ENCODE results near the gene CACNA2D2. TPM values are rescaled to one million over a fixed set of nuclear protein-coding genes. Genes with fewer than 3 reads are reported as not detected.

Gene CACNA2D2
- total and polyA plus RNA-seq, 2 of the 8 experiments (the other 6 are each of a cell fraction or from before 2014, with no cell fraction given) = 14.1 to 25.0 TPM

DNA sequence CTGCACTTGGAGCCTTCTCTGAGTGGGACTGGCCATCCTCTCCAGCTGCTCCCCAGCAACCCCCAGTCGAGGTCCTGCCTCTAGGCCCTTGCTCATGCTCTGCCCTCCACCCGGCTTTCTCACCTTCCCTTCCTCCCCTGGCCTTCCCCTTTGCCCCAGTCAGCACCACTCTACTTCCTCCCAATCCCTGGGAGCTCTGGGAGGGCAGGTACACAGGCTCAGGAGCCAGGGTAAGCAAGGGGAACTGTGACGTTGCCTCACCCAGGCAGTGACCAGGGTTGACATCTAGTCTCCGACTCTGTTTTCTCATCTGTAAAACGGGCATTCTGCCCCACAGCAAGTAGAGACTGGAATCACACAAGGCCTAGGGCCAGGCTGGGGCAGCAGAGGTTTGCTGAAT, 77.5 kb downstream of the CACNA2D2 start (continued):
- no peak for TF ChIP-seq CHD7 (IDR thresholded peaks at IDR 0.05; ENCODE audit: insufficient replicate concordance, low read length)
- TF ChIP-seq SUZ12 (IDR thresholded peaks at IDR 0.05; ENCODE audit: low read length) = no peak
- TF ChIP-seq RNF2 (IDR thresholded peaks at IDR 0.05; ENCODE audit: borderline replicate concordance, low read depth, low read length, missing control alignments, poor library complexity, severe bottlenecking) = no peak
- no peak for TF ChIP-seq TEAD4 (IDR thresholded peaks at IDR 0.05; ENCODE audit: low read depth, low read length)
- no peak for TF ChIP-seq KDM5A (IDR thresholded peaks at IDR 0.05; ENCODE audit: low read length)
- TF ChIP-seq CTBP2 (IDR thresholded peaks at IDR 0.05; ENCODE audit: borderline replicate concordance, insufficient read depth, insufficient read length, low read length) = no peak
- TF ChIP-seq SAP30 (IDR thresholded peaks at IDR 0.05; ENCODE audit: insufficient read depth, insufficient replicate concordance, low read length) = no peak
- no peak for TF ChIP-seq CREB1 (IDR thresholded peaks at IDR 0.05)
- no peak for TF ChIP-seq JUND (IDR thresholded peaks at IDR 0.05; ENCODE audit: low read length)
- no peak for TF ChIP-seq RBBP5 (IDR thresholded peaks at IDR 0.05; ENCODE audit: borderline replicate concordance, low read depth, low read length)
- TF ChIP-seq RAD21 (IDR thresholded peaks at IDR 0.05 in 1 of 2, conservative IDR thresholded peaks at IDR 0.05 in 1 of 2; ENCODE audit: low read depth in 2 of 2, low read length in 2 of 2) = no peak

Data from H1 (cell line).